HG02588 (cell line): ENCODE measurements around the gene MAGI1.

Experiments
- ATAC-seq: cut with Tn5 transposase; IDR thresholded peaks from one replicate; pipeline ENCODE4 v1.9.1; 2021; ENCODE audit warnings: mild to moderate bottlenecking, moderate library complexity; ENCODE audit not compliant: unreplicated experiment

The MAGI1 gene

GRCh38 chr3:65352951-65353350, 685.8 kb downstream of the MAGI1 start:
- no peak for ATAC-seq

GRCh38 chr3:65351753-65352152, 687.0 kb downstream of the MAGI1 start:
- no peak for ATAC-seq

- ATAC-seq = no peak
Observed at GRCh38 chr3:65350801-65351476, 687.8 kb downstream of the MAGI1 start.

- ATAC-seq = no peak
Observed at GRCh38 chr3:65348398-65348995, 690.2 kb downstream of the MAGI1 start.

- ATAC-seq = no peak
Observed at GRCh38 chr3:65347166-65347565, 691.6 kb downstream of the MAGI1 start.

GRCh38 chr3:65344846-65345245, 693.9 kb downstream of the MAGI1 start:
- no peak for ATAC-seq

- ATAC-seq = no peak
Observed at GRCh38 chr3:65344444-65344843, 694.3 kb downstream of the MAGI1 start.

GRCh38 chr3:65343736-65344135, 695.0 kb downstream of the MAGI1 start:
- no peak for ATAC-seq

GRCh38 chr3:65343026-65343425, 695.7 kb downstream of the MAGI1 start:
- ATAC-seq = no peak

GRCh38 chr3:65342084-65342683, 696.5 kb downstream of the MAGI1 start:
- no peak for ATAC-seq

- ATAC-seq = no peak
Observed at GRCh38 chr3:65339192-65339740, 699.5 kb downstream of the MAGI1 start.

GRCh38 chr3:65338571-65338970, 700.1 kb downstream of the MAGI1 start:
- no peak for ATAC-seq

- no peak for ATAC-seq
Observed at GRCh38 chr3:65335587-65335986, 703.1 kb downstream of the MAGI1 start.

- ATAC-seq = no peak
Observed at GRCh38 chr3:65334045-65334665, 704.6 kb downstream of the MAGI1 start.

GRCh38 chr3:65331730-65332129, 707.0 kb downstream of the MAGI1 start:
- no peak for ATAC-seq

GRCh38 chr3:65330072-65330471, 708.6 kb downstream of the MAGI1 start:
- no peak for ATAC-seq

- no peak for ATAC-seq
Observed at GRCh38 chr3:65328148-65328547, 710.6 kb downstream of the MAGI1 start.

- ATAC-seq = no peak
Observed at GRCh38 chr3:65326574-65326973, 712.1 kb downstream of the MAGI1 start.

GRCh38 chr3:65322910-65323309, 715.8 kb downstream of the MAGI1 start:
- ATAC-seq = no peak

- no peak for ATAC-seq
Observed at GRCh38 chr3:65318231-65318630, 720.5 kb downstream of the MAGI1 start.

GRCh38 chr3:65314916-65315315, 723.8 kb downstream of the MAGI1 start:
- ATAC-seq = no peak

GRCh38 chr3:65314269-65314668, 724.4 kb downstream of the MAGI1 start:
- no peak for ATAC-seq
